HEK293T (cell line): ENCODE measurements around the gene NDUFV1.

ENCODE experiments used
- ARNT ChIP-seq: fragments of 450-650 bp; IDR thresholded peaks from 2 replicates; pipeline ENCODE4 v1.6.1; 2017; ENCODE audit warnings: mild to moderate bottlenecking
- BHLHE40 ChIP-seq: fragments of 450-650 bp; IDR thresholded peaks from 2 replicates; pipeline ENCODE4 v1.6.1; 2016; ENCODE audit warnings: mild to moderate bottlenecking, moderate library complexity, borderline replicate concordance
- CTBP1 ChIP-seq: fragments of 450-650 bp; IDR thresholded peaks from 2 replicates; pipeline ENCODE4 v1.6.1; 2016; ENCODE audit warnings: borderline replicate concordance
- ELF4 ChIP-seq: fragments of 450-650 bp; IDR thresholded peaks from 2 replicates; pipeline ENCODE4 v1.6.1; 2017; ENCODE audit warnings: antibody characterized with exemption
- FOXA1 ChIP-seq: fragments of 450-650 bp; IDR thresholded peaks from 2 replicates; pipeline ENCODE4 v1.6.1; 2016; ENCODE audit warnings: mild to moderate bottlenecking
- FOXK2 ChIP-seq: fragments of 450-650 bp; IDR thresholded peaks from 2 replicates; pipeline ENCODE4 v1.6.1; 2016; ENCODE audit warnings: mild to moderate bottlenecking
- SP1 ChIP-seq: fragments of 450-650 bp; IDR thresholded peaks from 2 replicates; pipeline ENCODE4 v1.6.1; 2017
- TF ChIP-seq, protein P1 (sequence below): fragments of 450-650 bp; IDR thresholded peaks from 2 replicates; pipeline ENCODE4 v1.6.1; 2016

DNA sequence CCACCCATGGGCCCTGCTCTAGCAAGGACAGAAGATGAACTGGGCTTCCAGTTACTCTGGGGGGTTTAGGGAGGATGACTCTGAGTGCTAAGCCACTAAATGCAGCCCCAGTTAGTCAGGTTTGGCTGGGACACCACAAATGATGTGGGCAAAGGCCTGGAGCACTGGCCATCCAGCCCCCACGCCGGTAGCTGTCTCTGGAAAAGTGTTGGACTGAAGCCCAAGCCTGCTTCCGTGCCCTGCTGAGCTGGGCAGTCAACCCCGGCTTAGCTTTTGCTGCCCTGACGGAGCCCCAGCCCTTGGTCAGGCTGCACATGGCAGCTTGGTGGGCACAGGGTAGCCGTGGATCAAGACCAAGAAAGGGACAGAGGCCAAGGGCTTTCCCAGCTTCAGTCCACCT is 28.8 kb upstream of the NDUFV1 start:
- TF ChIP-seq BHLHE40 (no peak), FOXK2 (no peak), SP1 (no peak), ARNT (no peak), CTBP1 (no peak), ELF4 (no peak), FOXA1 (no peak)
- TF ChIP-seq, protein P1, sequence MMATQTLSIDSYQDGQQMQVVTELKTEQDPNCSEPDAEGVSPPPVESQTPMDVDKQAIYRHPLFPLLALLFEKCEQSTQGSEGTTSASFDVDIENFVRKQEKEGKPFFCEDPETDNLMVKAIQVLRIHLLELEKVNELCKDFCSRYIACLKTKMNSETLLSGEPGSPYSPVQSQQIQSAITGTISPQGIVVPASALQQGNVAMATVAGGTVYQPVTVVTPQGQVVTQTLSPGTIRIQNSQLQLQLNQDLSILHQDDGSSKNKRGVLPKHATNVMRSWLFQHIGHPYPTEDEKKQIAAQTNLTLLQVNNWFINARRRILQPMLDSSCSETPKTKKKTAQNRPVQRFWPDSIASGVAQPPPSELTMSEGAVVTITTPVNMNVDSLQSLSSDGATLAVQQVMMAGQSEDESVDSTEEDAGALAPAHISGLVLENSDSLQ, result no peak
